Fibroblast of villous mesenchyme (primary cell): Measurements from ENCODE around the gene KCNMA1. TPM values are rescaled to one million over a fixed set of nuclear protein-coding genes. Genes with fewer than 3 reads are reported as not detected.

Experiments
- DNase-seq: peaks from one replicate; pipeline ENCODE4 v3.0.0-alpha.2; 2010; ENCODE audit warnings: low read depth
- H3K4me3 ChIP-seq: 2 replicates; pipeline ENCODE4 v1.5.1; 2011; ENCODE audit warnings: low read depth, mild to moderate bottlenecking, low read length
- total RNA-seq: library from RNA; depleted of rRNA; stranded (reverse); fragments of >200 nt; gene quantifications from 2 replicates; pipeline ENCODE4 v1.2.3, GENCODE V29; 2012
- TF ChIP-seq, protein P1 (sequence below): IDR thresholded peaks from 2 replicates; pipeline ENCODE4 v1.5.1; 2012; ENCODE audit warnings: low read depth, mild to moderate bottlenecking, low read length; ENCODE audit not compliant: insufficient read depth

KCNMA1 gene
- total RNA-seq, 1 donor = 36.7 TPM

DNA sequence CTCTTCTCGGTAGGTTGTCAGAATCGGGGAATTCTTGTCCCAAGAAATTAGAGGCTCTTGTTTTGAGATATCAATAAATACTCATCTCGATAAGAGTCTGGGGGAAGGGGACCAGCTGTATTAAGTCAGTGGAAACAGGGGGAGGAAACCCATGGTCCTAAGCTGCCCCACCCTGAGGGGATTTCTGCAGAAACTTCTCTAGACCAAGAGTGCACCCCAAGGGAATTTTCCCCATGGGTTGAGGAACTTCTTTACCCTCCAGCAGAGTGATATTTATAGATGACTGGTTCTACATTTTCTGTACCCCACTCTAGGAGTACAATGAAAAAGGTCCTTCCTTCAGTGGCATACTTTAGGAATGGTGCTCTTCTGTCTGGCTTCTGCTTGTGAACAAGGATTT, 627.2 kb downstream of the KCNMA1 start:
- DNase-seq = no peak
- H3K4me3 ChIP-seq = no peak overlapping the region
- TF ChIP-seq, protein P1, sequence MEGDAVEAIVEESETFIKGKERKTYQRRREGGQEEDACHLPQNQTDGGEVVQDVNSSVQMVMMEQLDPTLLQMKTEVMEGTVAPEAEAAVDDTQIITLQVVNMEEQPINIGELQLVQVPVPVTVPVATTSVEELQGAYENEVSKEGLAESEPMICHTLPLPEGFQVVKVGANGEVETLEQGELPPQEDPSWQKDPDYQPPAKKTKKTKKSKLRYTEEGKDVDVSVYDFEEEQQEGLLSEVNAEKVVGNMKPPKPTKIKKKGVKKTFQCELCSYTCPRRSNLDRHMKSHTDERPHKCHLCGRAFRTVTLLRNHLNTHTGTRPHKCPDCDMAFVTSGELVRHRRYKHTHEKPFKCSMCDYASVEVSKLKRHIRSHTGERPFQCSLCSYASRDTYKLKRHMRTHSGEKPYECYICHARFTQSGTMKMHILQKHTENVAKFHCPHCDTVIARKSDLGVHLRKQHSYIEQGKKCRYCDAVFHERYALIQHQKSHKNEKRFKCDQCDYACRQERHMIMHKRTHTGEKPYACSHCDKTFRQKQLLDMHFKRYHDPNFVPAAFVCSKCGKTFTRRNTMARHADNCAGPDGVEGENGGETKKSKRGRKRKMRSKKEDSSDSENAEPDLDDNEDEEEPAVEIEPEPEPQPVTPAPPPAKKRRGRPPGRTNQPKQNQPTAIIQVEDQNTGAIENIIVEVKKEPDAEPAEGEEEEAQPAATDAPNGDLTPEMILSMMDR = no peak

- TF ChIP-seq, protein P1 = no peak
- no peak for DNase-seq
Observed at GRCh38 chr10:77007834-77008233, 629.8 kb downstream of the KCNMA1 start.

GRCh38 chr10:77006836-77007511, 630.6 kb downstream of the KCNMA1 start:
- H3K4me3 ChIP-seq = no peak overlapping the region
- DNase-seq = no peak
- TF ChIP-seq, protein P1 = no peak

More at GRCh38 chr10:77007834-77008233, 629.8 kb downstream of the KCNMA1 start:
- H3K4me3 ChIP-seq = no peak overlapping the region

- H3K4me3 ChIP-seq = no peak overlapping the region
- TF ChIP-seq, protein P1 = no peak
- DNase-seq = no peak
Observed at GRCh38 chr10:77005871-77006270, 631.7 kb downstream of the KCNMA1 start.

GRCh38 chr10:77004917-77005564, 632.6 kb downstream of the KCNMA1 start:
- TF ChIP-seq, protein P1 = peak; percentile 87
- no peak overlapping the region for H3K4me3 ChIP-seq
- peak; percentile 55 for DNase-seq

GRCh38 chr10:77002872-77003271, 634.7 kb downstream of the KCNMA1 start:
- no peak for DNase-seq
- H3K4me3 ChIP-seq = no peak overlapping the region
- TF ChIP-seq, protein P1 = no peak

DNA sequence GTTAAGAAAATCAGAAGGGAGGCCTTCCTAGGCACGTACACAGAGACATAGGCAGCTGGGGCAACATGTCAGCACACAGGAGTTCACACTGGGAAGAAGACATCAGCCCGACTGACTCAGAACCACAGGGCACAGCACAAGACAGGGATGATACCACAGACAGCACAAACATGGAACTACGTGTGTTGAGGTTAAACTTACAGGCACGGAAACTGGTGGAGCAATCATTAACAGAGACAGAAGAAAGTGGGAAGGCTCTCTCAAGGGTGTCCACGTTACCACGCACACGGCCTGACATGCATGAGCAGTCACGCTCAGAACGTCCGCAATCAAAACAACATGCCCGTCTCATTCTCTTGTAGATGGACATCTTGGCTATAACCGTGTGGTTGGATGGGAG, 636.4 kb downstream of the KCNMA1 start:
- no peak overlapping the region for H3K4me3 ChIP-seq
- TF ChIP-seq, protein P1 = no peak
- DNase-seq = no peak
